GM23248 (cell line): Measurements from ENCODE around the gene SLC8A1.

Source experiments
- EZH2 ChIP-seq: fragments of 200-600 bp; sonication (generic); IDR thresholded peaks from 2 replicates; pipeline ENCODE4 v1.6.1; 2018; ENCODE audit warnings: antibody characterized with exemption, mild to moderate bottlenecking; ENCODE audit not compliant: insufficient read depth, poor library complexity, severe bottlenecking
- EZH2phosphoT487 ChIP-seq: fragments of 200-600 bp; sonication (generic); IDR thresholded peaks from 2 replicates; pipeline ENCODE4 v1.6.1; 2018; ENCODE audit warnings: antibody characterized with exemption, moderate library complexity, mild to moderate bottlenecking, low read depth; ENCODE audit not compliant: insufficient read depth

DNA sequence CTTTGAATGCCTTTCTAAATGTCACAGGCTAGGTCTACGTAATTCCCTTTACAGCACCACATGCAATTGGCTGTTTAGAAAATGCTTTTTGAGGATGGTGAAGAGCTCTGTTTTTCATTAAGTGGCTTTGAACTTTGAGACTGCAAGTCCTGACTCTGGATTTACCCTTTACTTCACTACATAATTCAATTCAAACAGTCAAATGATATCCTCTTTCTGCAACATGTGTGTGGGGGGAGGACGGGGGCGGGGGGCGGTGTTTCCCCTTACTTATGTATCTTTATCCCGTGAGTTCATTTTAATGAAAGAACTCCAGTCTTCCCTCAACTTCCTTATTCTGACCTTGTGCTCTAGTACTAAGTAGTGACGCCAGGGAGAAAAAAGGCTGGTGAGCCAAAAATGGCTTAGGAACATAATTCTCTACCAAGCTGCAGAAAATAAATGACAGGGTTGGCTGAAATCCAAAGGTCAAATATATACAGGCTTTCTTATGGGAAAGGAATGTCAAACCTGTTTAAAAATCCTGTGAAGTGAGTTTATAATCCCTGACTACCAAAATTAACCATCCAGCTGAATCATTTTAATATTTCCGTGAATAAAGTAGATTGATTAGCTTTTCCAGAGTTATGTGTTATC, 119.6 kb downstream of the SLC8A1 start:
- TF ChIP-seq EZH2, result no peak
- no peak for TF ChIP-seq EZH2phosphoT487
